HEK293T (cell line): ENCODE results near the gene IQGAP3.
"Not testable (repeated sequence)": the region's sequence is repeated elsewhere in the genome, so short reads cannot be mapped to it uniquely, and the experiment has no call there.

ENCODE experiments used
- BHLHE40 ChIP-seq: fragments of 450-650 bp; IDR thresholded peaks from 2 replicates; pipeline ENCODE4 v1.6.1; 2016; ENCODE audit warnings: mild to moderate bottlenecking, moderate library complexity, borderline replicate concordance
- ELF4 ChIP-seq: fragments of 450-650 bp; IDR thresholded peaks from 2 replicates; pipeline ENCODE4 v1.6.1; 2017; ENCODE audit warnings: antibody characterized with exemption
- FOXA1 ChIP-seq: fragments of 450-650 bp; IDR thresholded peaks from 2 replicates; pipeline ENCODE4 v1.6.1; 2016; ENCODE audit warnings: mild to moderate bottlenecking
- FOXK2 ChIP-seq: fragments of 450-650 bp; IDR thresholded peaks from 2 replicates; pipeline ENCODE4 v1.6.1; 2016; ENCODE audit warnings: mild to moderate bottlenecking
- FOXM1 ChIP-seq: fragments of 450-650 bp; IDR thresholded peaks from 2 replicates; pipeline ENCODE4 v1.6.1; 2017; ENCODE audit warnings: mild to moderate bottlenecking, borderline replicate concordance
- HDGF ChIP-seq: fragments of 450-650 bp; IDR thresholded peaks from 2 replicates; pipeline ENCODE4 v1.6.1; 2017; ENCODE audit warnings: antibody characterized with exemption, borderline replicate concordance
- L3MBTL2 ChIP-seq: fragments of 450-650 bp; conservative IDR thresholded peaks from 2 replicates; pipeline ENCODE4 v1.6.1; 2016; ENCODE audit warnings: mild to moderate bottlenecking
- LEF1 ChIP-seq: fragments of 450-650 bp; IDR thresholded peaks from 2 replicates; pipeline ENCODE4 v1.6.1; 2017; ENCODE audit warnings: mild to moderate bottlenecking, borderline replicate concordance
- SP1 ChIP-seq: fragments of 450-650 bp; IDR thresholded peaks from 2 replicates; pipeline ENCODE4 v1.6.1; 2017
- SUZ12 ChIP-seq: fragments of 450-650 bp; IDR thresholded peaks from 2 replicates; pipeline ENCODE4 v1.6.1; 2016; ENCODE audit warnings: mild to moderate bottlenecking
- TARDBP ChIP-seq: fragments of 450-650 bp; IDR thresholded peaks from 2 replicates; pipeline ENCODE4 v1.6.1; 2016
- ZNF384 ChIP-seq: fragments of 450-650 bp; IDR thresholded peaks from 2 replicates; pipeline ENCODE4 v1.6.1; 2016
- TF ChIP-seq, protein P1 (sequence below): fragments of 450-650 bp; IDR thresholded peaks from 2 replicates; pipeline ENCODE4 v1.6.1; 2016

DNA sequence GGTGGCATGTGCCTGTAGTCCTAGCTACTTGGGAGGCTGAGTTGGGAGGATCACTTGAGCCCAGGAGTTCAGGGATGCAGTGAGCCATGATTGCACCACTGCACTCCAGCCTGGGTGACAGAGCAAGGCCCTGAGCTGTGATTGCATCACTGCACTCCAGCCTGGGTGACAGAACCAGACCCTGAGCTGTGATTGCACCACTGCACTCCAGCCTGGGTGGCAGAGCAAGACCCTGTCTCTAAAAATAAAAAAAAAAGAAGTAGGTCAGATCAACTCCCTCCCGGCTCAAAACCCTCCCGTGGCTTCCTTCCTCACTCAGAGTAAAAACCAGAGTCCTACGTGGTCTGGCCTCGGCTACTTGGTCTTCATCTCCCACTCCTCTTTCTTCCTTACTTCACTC is 19.4 kb downstream of the IQGAP3 start:
- TF ChIP-seq HDGF, SUZ12, SP1, ZNF384, FOXK2, LEF1, ELF4, FOXA1, BHLHE40, FOXM1, TARDBP, L3MBTL2: not testable (repeated sequence)
- TF ChIP-seq, protein P1, sequence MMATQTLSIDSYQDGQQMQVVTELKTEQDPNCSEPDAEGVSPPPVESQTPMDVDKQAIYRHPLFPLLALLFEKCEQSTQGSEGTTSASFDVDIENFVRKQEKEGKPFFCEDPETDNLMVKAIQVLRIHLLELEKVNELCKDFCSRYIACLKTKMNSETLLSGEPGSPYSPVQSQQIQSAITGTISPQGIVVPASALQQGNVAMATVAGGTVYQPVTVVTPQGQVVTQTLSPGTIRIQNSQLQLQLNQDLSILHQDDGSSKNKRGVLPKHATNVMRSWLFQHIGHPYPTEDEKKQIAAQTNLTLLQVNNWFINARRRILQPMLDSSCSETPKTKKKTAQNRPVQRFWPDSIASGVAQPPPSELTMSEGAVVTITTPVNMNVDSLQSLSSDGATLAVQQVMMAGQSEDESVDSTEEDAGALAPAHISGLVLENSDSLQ: not testable (repeated sequence)
